ENCODE measurements around the gene ST13. TPM values are rescaled to one million over a fixed set of nuclear protein-coding genes. Genes with fewer than 3 reads are reported as not detected.
A peak's percentile ranks its signal among the peaks of the same experiment; 100 is the strongest.

The ST13 gene
- total and polyA plus RNA-seq, 9 of the 15 experiments (the other 6 are each of a cell fraction or from before 2014, with no cell fraction given) = 53.6 to 311 (median 195) TPM

DNA sequence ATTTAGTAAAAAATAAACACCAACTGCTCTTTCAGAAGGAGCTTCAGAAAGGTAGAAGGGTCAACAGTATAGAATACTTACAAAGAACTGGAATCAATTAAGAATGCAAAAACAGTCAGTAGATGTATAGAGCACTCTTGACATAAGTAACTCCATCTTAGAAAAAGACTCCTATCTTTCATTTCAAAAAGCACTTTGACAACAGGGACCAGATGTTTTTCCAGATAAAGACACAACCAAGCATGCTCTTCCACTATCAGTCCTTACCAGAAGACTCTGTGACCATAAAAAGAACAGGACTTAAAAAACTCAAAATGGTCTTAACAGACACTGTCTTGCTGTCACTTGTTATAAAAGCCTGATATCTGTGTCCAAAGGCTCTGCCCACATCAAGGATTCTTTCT, 42.5 kb downstream of the ST13 start:
- H3K4me2 ChIP-seq (ENCODE audit: insufficient read depth, low read length) = peak overlapping the region; percentile 52
- H3K9ac ChIP-seq (ENCODE audit: insufficient read depth in 1 of 2, low read depth in 2 of 2, low read length in 2 of 2) = peak overlapping the region in 1 of 2 experiments; percentile 44; a peak in 2 of 4 replicates
- no peaks in the 10 kb centered on the region for H3K9me3 ChIP-seq (replicated peaks; ENCODE audit: control insufficient read depth, insufficient read depth, low read depth, low read length)
- no peaks in the 10 kb centered on the region for H4K20me1 ChIP-seq (replicated peaks; ENCODE audit: control insufficient read depth, insufficient read depth, low read length)
- FAIRE-seq = peak; percentile 86
- H3K9me1 ChIP-seq (ENCODE audit: control insufficient read depth, insufficient read depth, low read length) = no peaks in the 10 kb centered on the region
- in situ Hi-C loops (cut with MboI) = no loop called here
- peak; percentile 48 for ATAC-seq
- H3K36me3 ChIP-seq (ENCODE audit: control insufficient read depth, insufficient read depth, low read length) = peaks cover 38% of the 10 kb centered on the region
- POLR2A ChIA-PET = interaction anchor here (0.6 kb wide), 1 partner anchor 253 kb away, joined by 3 read pairs; no protein-coding TSS in a partner anchor
- no peak overlapping the region for H3K4me3 ChIP-seq
- peak; percentile 50 to 89 (median 62) for DNase-seq (ENCODE audit: extremely low read depth in 1 of 4, low spot score in 3 of 4)
- H3K4me1 ChIP-seq (replicated peaks in 1 of 2; ENCODE audit: control insufficient read depth in 2 of 2, insufficient read depth in 2 of 2, low read length in 2 of 2) = peaks cover 17 to 25% of the 10 kb centered on the region in 2 experiments; a peak in 4 of 5 replicates
- peaks cover 95% of the 10 kb centered on the region for H3K79me2 ChIP-seq (ENCODE audit: control insufficient read depth, insufficient read depth, low read length)
- no peaks in the 10 kb centered on the region for H3K27me3 ChIP-seq (ENCODE audit: control insufficient read depth in 2 of 2, insufficient read depth in 2 of 2, low read length in 2 of 2)
- intact Hi-C loops (cut with micrococcal nuclease) = no loop called here
- no peak overlapping the region for H2AFZ ChIP-seq (ENCODE audit: low read depth, low read length)
- CTCF ChIA-PET (ENCODE audit: low intra/inter-chr PET ratio) = no interaction called here
- H3K27ac ChIP-seq (ENCODE audit: extremely low read depth, low read depth, low read length) = peak overlapping the region; percentile 72
- no TSS peak for BruUV-seq (replicated peaks)
- TF ChIP-seq ZEB2 (IDR thresholded peaks at IDR 0.05) (peak; percentile 30; the same call in 1 of the 2 replicates), BMI1 (IDR thresholded peaks at IDR 0.05; ENCODE audit: low read length) (no peak), ARNT (IDR thresholded peaks at IDR 0.05) (peak in 1 of 2 experiments; percentile 90; a peak in 2 of 4 replicates), CC2D1A (IDR thresholded peaks at IDR 0.05) (peak; percentile 93), KDM1A (IDR thresholded peaks at IDR 0.05) (peak; percentile 67 to 69; a peak in 3 of 4 replicates), ETV1 (tag; conservative IDR thresholded peaks at IDR 0.05; ENCODE audit: low read depth) (peak; percentile 98), CTBP1 (IDR thresholded peaks at IDR 0.05; ENCODE audit: borderline replicate concordance) (peak; percentile 29; the same call in 1 of the 2 replicates), FOXA3 (CRISPR knock-in tag; conservative IDR thresholded peaks at IDR 0.05 in 1 of 2, IDR thresholded peaks at IDR 0.05 in 1 of 2) (peak in 1 of 2 experiments; percentile 91; a peak in 2 of 4 replicates), ZNF41 (CRISPR knock-in tag; conservative IDR thresholded peaks at IDR 0.05) (peak; percentile 99), ZBTB8A (IDR thresholded peaks at IDR 0.05; ENCODE audit: partially characterized antibody) (no peak), ELF2 (CRISPR knock-in tag; IDR thresholded peaks at IDR 0.05) (peak; percentile 95), TCF7 (IDR thresholded peaks at IDR 0.05; ENCODE audit: borderline replicate concordance) (no peak), RBM39 (optimal IDR thresholded peaks at IDR 0.05; ENCODE audit: low read depth, low read length) (no peak), ILK (tag; IDR thresholded peaks at IDR 0.05; ENCODE audit: borderline replicate concordance, low read depth) (peak; percentile 96)
- TF ChIP-seq, protein P1, sequence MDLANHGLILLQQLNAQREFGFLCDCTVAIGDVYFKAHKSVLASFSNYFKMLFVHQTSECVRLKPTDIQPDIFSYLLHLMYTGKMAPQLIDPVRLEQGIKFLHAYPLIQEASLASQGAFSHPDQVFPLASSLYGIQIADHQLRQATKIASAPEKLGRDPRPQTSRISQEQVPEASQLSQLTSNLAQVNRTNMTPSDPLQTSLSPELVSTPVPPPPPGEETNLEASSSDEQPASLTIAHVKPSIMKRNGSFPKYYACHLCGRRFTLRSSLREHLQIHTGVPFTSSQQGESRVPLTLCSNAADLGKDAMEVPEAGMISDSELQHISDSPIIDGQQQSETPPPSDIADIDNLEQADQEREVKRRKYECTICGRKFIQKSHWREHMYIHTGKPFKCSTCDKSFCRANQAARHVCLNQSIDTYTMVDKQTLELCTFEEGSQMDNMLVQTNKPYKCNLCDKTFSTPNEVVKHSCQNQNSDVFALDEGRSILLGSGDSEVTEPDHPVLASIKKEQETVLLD (IDR thresholded peaks at IDR 0.05) = peak; percentile 88
- TF ChIP-seq, protein P2, sequence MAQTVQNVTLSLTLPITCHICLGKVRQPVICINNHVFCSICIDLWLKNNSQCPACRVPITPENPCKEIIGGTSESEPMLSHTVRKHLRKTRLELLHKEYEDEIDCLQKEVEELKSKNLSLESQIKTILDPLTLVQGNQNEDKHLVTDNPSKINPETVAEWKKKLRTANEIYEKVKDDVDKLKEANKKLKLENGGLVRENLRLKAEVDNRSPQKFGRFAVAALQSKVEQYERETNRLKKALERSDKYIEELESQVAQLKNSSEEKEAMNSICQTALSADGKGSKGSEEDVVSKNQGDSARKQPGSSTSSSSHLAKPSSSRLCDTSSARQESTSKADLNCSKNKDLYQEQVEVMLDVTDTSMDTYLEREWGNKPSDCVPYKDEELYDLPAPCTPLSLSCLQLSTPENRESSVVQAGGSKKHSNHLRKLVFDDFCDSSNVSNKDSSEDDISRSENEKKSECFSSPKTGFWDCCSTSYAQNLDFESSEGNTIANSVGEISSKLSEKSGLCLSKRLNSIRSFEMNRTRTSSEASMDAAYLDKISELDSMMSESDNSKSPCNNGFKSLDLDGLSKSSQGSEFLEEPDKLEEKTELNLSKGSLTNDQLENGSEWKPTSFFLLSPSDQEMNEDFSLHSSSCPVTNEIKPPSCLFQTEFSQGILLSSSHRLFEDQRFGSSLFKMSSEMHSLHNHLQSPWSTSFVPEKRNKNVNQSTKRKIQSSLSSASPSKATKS (CRISPR knock-in tag; IDR thresholded peaks at IDR 0.05) = peak; percentile 91
- TF ChIP-seq, protein P3, sequence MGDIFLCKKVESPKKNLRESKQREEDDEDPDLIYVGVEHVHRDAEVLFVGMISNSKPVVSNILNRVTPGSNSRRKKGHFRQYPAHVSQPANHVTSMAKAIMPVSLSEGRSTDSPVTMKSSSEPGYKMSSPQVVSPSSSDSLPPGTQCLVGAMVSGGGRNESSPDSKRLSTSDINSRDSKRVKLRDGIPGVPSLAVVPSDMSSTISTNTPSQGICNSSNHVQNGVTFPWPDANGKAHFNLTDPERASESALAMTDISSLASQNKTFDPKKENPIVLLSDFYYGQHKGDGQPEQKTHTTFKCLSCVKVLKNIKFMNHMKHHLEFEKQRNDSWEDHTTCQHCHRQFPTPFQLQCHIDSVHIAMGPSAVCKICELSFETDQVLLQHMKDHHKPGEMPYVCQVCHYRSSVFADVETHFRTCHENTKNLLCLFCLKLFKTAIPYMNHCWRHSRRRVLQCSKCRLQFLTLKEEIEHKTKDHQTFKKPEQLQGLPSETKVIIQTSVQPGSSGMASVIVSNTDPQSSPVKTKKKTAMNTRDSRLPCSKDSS (IDR thresholded peaks at IDR 0.05; ENCODE audit: low read depth, partially characterized antibody) = no peak
- TF ChIP-seq, protein P4, sequence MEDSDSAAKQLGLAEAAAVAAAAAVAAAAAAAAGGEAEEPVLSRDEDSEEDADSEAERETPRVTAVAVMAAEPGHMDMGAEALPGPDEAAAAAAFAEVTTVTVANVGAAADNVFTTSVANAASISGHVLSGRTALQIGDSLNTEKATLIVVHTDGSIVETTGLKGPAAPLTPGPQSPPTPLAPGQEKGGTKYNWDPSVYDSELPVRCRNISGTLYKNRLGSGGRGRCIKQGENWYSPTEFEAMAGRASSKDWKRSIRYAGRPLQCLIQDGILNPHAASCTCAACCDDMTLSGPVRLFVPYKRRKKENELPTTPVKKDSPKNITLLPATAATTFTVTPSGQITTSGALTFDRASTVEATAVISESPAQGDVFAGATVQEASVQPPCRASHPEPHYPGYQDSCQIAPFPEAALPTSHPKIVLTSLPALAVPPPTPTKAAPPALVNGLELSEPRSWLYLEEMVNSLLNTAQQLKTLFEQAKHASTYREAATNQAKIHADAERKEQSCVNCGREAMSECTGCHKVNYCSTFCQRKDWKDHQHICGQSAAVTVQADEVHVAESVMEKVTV (CRISPR knock-in tag; IDR thresholded peaks at IDR 0.05) = peak; percentile 89

All from K562 (cell line).